ENCODE data around the gene SUGCT.

The SUGCT gene

GRCh38 chr7:40418983-40419382 lies 284.2 kb downstream of the SUGCT start:
- Histone ChIP-seq H3K36me3 (ENCODE audit: control insufficient read depth, insufficient read depth, low read length) (no peaks in the 10 kb centered on the region), H3K4me3 (ENCODE audit: low read length) (no peak overlapping the region), H3K27me3 (ENCODE audit: control insufficient read depth, insufficient read depth, low read length) (no peaks in the 10 kb centered on the region), H3K9me3 (ENCODE audit: control insufficient read depth, insufficient read depth, low read length) (no peaks in the 10 kb centered on the region), H3K27ac (ENCODE audit: low read length) (no peak overlapping the region), H3K4me1 (ENCODE audit: control insufficient read depth, insufficient read depth, low read length) (no peaks in the 10 kb centered on the region)
- WGBS (ENCODE audit: insufficient coverage, insufficient read length) = 100% methylated on average over 1 of the region's 3 CpGs
- DNase-seq (ENCODE audit: low read depth, low spot score) = no peak

- Histone ChIP-seq H3K9me3 (ENCODE audit: control insufficient read depth, insufficient read depth, low read length) (no peaks in the 10 kb centered on the region), H3K27me3 (ENCODE audit: control insufficient read depth, insufficient read depth, low read length) (no peaks in the 10 kb centered on the region), H3K27ac (ENCODE audit: low read length) (no peak overlapping the region), H3K4me1 (ENCODE audit: control insufficient read depth, insufficient read depth, low read length) (no peaks in the 10 kb centered on the region), H3K4me3 (ENCODE audit: low read length) (no peak overlapping the region), H3K36me3 (ENCODE audit: control insufficient read depth, insufficient read depth, low read length) (no peaks in the 10 kb centered on the region)
- WGBS (ENCODE audit: insufficient coverage, insufficient read length) = no CpG with 5 or more reads among the region's 1 CpG
- DNase-seq (ENCODE audit: low read depth, low spot score) = no peak
Observed at GRCh38 chr7:40419806-40420205, 285.0 kb downstream of the SUGCT start.

- no peak for DNase-seq (ENCODE audit: low read depth, low spot score)
- no CpG with 5 or more reads among the region's 1 CpG for WGBS (ENCODE audit: insufficient coverage, insufficient read length)
- H3K36me3 ChIP-seq (ENCODE audit: control insufficient read depth, insufficient read depth, low read length) = no peaks in the 10 kb centered on the region
- no peaks in the 10 kb centered on the region for H3K4me1 ChIP-seq (ENCODE audit: control insufficient read depth, insufficient read depth, low read length)
- H3K9me3 ChIP-seq (ENCODE audit: control insufficient read depth, insufficient read depth, low read length) = no peaks in the 10 kb centered on the region
- H3K27me3 ChIP-seq (ENCODE audit: control insufficient read depth, insufficient read depth, low read length) = no peaks in the 10 kb centered on the region
- no peak overlapping the region for H3K4me3 ChIP-seq (ENCODE audit: low read length)
- no peak overlapping the region for H3K27ac ChIP-seq (ENCODE audit: low read length)
Observed at GRCh38 chr7:40421433-40421832, 286.6 kb downstream of the SUGCT start.

- Histone ChIP-seq H3K4me1 (ENCODE audit: control insufficient read depth, insufficient read depth, low read length) (no peaks in the 10 kb centered on the region), H3K27me3 (ENCODE audit: control insufficient read depth, insufficient read depth, low read length) (no peaks in the 10 kb centered on the region), H3K36me3 (ENCODE audit: control insufficient read depth, insufficient read depth, low read length) (no peaks in the 10 kb centered on the region), H3K4me3 (ENCODE audit: low read length) (no peak overlapping the region), H3K9me3 (ENCODE audit: control insufficient read depth, insufficient read depth, low read length) (no peaks in the 10 kb centered on the region), H3K27ac (ENCODE audit: low read length) (no peak overlapping the region)
- DNase-seq (ENCODE audit: low read depth, low spot score) = no peak
- no CpG with 5 or more reads among the region's 2 CpGs for WGBS (ENCODE audit: insufficient coverage, insufficient read length)
Observed at GRCh38 chr7:40425696-40426095, 290.9 kb downstream of the SUGCT start.

- Histone ChIP-seq H3K4me3 (ENCODE audit: low read length) (no peak overlapping the region), H3K9me3 (ENCODE audit: control insufficient read depth, insufficient read depth, low read length) (no peaks in the 10 kb centered on the region), H3K4me1 (ENCODE audit: control insufficient read depth, insufficient read depth, low read length) (no peaks in the 10 kb centered on the region), H3K27me3 (ENCODE audit: control insufficient read depth, insufficient read depth, low read length) (no peaks in the 10 kb centered on the region), H3K36me3 (ENCODE audit: control insufficient read depth, insufficient read depth, low read length) (no peaks in the 10 kb centered on the region), H3K27ac (ENCODE audit: low read length) (no peak overlapping the region)
- no peak for DNase-seq (ENCODE audit: low read depth, low spot score)
- no CpG with 5 or more reads among the region's 1 CpG for WGBS (ENCODE audit: insufficient coverage, insufficient read length)
Observed at GRCh38 chr7:40428421-40428820, 293.6 kb downstream of the SUGCT start.

GRCh38 chr7:40429826-40430225 lies 295.0 kb downstream of the SUGCT start:
- Histone ChIP-seq H3K4me3 (ENCODE audit: low read length) (no peak overlapping the region), H3K4me1 (ENCODE audit: control insufficient read depth, insufficient read depth, low read length) (no peaks in the 10 kb centered on the region), H3K27ac (ENCODE audit: low read length) (no peak overlapping the region), H3K27me3 (ENCODE audit: control insufficient read depth, insufficient read depth, low read length) (no peaks in the 10 kb centered on the region), H3K36me3 (ENCODE audit: control insufficient read depth, insufficient read depth, low read length) (no peaks in the 10 kb centered on the region), H3K9me3 (ENCODE audit: control insufficient read depth, insufficient read depth, low read length) (no peaks in the 10 kb centered on the region)
- WGBS (ENCODE audit: insufficient coverage, insufficient read length) = no CpG with 5 or more reads among the region's 2 CpGs
- DNase-seq (ENCODE audit: low read depth, low spot score) = no peak

- Histone ChIP-seq H3K9me3 (ENCODE audit: control insufficient read depth, insufficient read depth, low read length) (no peaks in the 10 kb centered on the region), H3K36me3 (ENCODE audit: control insufficient read depth, insufficient read depth, low read length) (no peaks in the 10 kb centered on the region), H3K27me3 (ENCODE audit: control insufficient read depth, insufficient read depth, low read length) (no peaks in the 10 kb centered on the region), H3K4me1 (ENCODE audit: control insufficient read depth, insufficient read depth, low read length) (no peaks in the 10 kb centered on the region), H3K4me3 (ENCODE audit: low read length) (no peak overlapping the region), H3K27ac (ENCODE audit: low read length) (no peak overlapping the region)
- WGBS (ENCODE audit: insufficient coverage, insufficient read length) = no CpG with 5 or more reads among the region's 2 CpGs
- DNase-seq (ENCODE audit: low read depth, low spot score) = no peak
Observed at GRCh38 chr7:40432046-40432445, 297.2 kb downstream of the SUGCT start.

GRCh38 chr7:40436710-40437109 lies 301.9 kb downstream of the SUGCT start:
- no peaks in the 10 kb centered on the region for H3K4me1 ChIP-seq (ENCODE audit: control insufficient read depth, insufficient read depth, low read length)
- H3K27ac ChIP-seq (ENCODE audit: low read length) = no peak overlapping the region
- H3K4me3 ChIP-seq (ENCODE audit: low read length) = no peak overlapping the region
- WGBS (ENCODE audit: insufficient coverage, insufficient read length) = no CpG with 5 or more reads among the region's 1 CpG
- H3K36me3 ChIP-seq (ENCODE audit: control insufficient read depth, insufficient read depth, low read length) = no peaks in the 10 kb centered on the region
- H3K27me3 ChIP-seq (ENCODE audit: control insufficient read depth, insufficient read depth, low read length) = no peaks in the 10 kb centered on the region
- no peaks in the 10 kb centered on the region for H3K9me3 ChIP-seq (ENCODE audit: control insufficient read depth, insufficient read depth, low read length)
- no peak for DNase-seq (ENCODE audit: low read depth, low spot score)

- Histone ChIP-seq H3K9me3 (ENCODE audit: control insufficient read depth, insufficient read depth, low read length) (no peaks in the 10 kb centered on the region), H3K4me3 (ENCODE audit: low read length) (no peak overlapping the region), H3K27ac (ENCODE audit: low read length) (no peak overlapping the region), H3K36me3 (ENCODE audit: control insufficient read depth, insufficient read depth, low read length) (no peaks in the 10 kb centered on the region), H3K4me1 (ENCODE audit: control insufficient read depth, insufficient read depth, low read length) (no peaks in the 10 kb centered on the region), H3K27me3 (ENCODE audit: control insufficient read depth, insufficient read depth, low read length) (no peaks in the 10 kb centered on the region)
- WGBS (ENCODE audit: insufficient coverage, insufficient read length) = no CpG with 5 or more reads among the region's 1 CpG
- no peak for DNase-seq (ENCODE audit: low read depth, low spot score)
Observed at GRCh38 chr7:40437498-40437897, 302.7 kb downstream of the SUGCT start.

- H3K36me3 ChIP-seq (ENCODE audit: control insufficient read depth, insufficient read depth, low read length) = no peaks in the 10 kb centered on the region
- H3K4me1 ChIP-seq (ENCODE audit: control insufficient read depth, insufficient read depth, low read length) = no peaks in the 10 kb centered on the region
- DNase-seq (ENCODE audit: low read depth, low spot score) = no peak
- no peak overlapping the region for H3K27ac ChIP-seq (ENCODE audit: low read length)
- H3K4me3 ChIP-seq (ENCODE audit: low read length) = no peak overlapping the region
- no peaks in the 10 kb centered on the region for H3K9me3 ChIP-seq (ENCODE audit: control insufficient read depth, insufficient read depth, low read length)
- no CpG with 5 or more reads among the region's 6 CpGs for WGBS (ENCODE audit: insufficient coverage, insufficient read length)
- H3K27me3 ChIP-seq (ENCODE audit: control insufficient read depth, insufficient read depth, low read length) = no peaks in the 10 kb centered on the region
Observed at GRCh38 chr7:40437936-40438634, 303.3 kb downstream of the SUGCT start.

GRCh38 chr7:40439686-40440085 lies 304.9 kb downstream of the SUGCT start:
- Histone ChIP-seq H3K27ac (ENCODE audit: low read length) (no peak overlapping the region), H3K27me3 (ENCODE audit: control insufficient read depth, insufficient read depth, low read length) (no peaks in the 10 kb centered on the region), H3K4me3 (ENCODE audit: low read length) (no peak overlapping the region), H3K36me3 (ENCODE audit: control insufficient read depth, insufficient read depth, low read length) (no peaks in the 10 kb centered on the region), H3K9me3 (ENCODE audit: control insufficient read depth, insufficient read depth, low read length) (no peaks in the 10 kb centered on the region), H3K4me1 (ENCODE audit: control insufficient read depth, insufficient read depth, low read length) (no peaks in the 10 kb centered on the region)
- no peak for DNase-seq (ENCODE audit: low read depth, low spot score)
- no CpG with 5 or more reads among the region's 6 CpGs for WGBS (ENCODE audit: insufficient coverage, insufficient read length)
